Measurements from ENCODE around the gene ANKRD52.
A peak's percentile ranks its signal among the peaks of the same experiment; 100 is the strongest.
"Not testable (repeated sequence)": the region's sequence is repeated elsewhere in the genome, so short reads cannot be mapped to it uniquely, and the experiment has no call there.

ANKRD52 gene

GRCh38 chr12:56271031-56271430 lies 12.8 kb upstream of the ANKRD52 start:
- no peak for DNase-seq

- DNase-seq: no peak
Observed at GRCh38 chr12:56267443-56268071, 9.4 kb upstream of the ANKRD52 start.

- peak; percentile 89 for DNase-seq
Observed at GRCh38 chr12:56266693-56267442, 8.7 kb upstream of the ANKRD52 start, which contains the start of gene COQ10A. COQ10A (plus strand) TSS chr12:56266942; CDS start chr12:56267119, 177 bp downstream.

- not testable (repeated sequence) for DNase-seq
Observed at GRCh38 chr12:56266068-56266692, 8.0 kb upstream of the ANKRD52 start.

- DNase-seq: not testable (repeated sequence)
Observed at GRCh38 chr12:56262955-56263354, 4.8 kb upstream of the ANKRD52 start.

GRCh38 chr12:56261503-56262232 lies 3.5 kb upstream of the ANKRD52 start:
- DNase-seq: no peak

GRCh38 chr12:56260921-56261320 lies 2.7 kb upstream of the ANKRD52 start:
- no peak for DNase-seq

- DNase-seq: no peak
Observed at GRCh38 chr12:56260380-56260779, 2.2 kb upstream of the ANKRD52 start.

- DNase-seq: no peak
Observed at GRCh38 chr12:56258820-56259183, 618 bp upstream of the ANKRD52 start.

GRCh38 chr12:56257491-56258067 lies 605 bp downstream of the ANKRD52 start:
- no peak for DNase-seq

GRCh38 chr12:56257071-56257470 lies 1.1 kb downstream of the ANKRD52 start:
- no peak for DNase-seq

- DNase-seq: no peak
Observed at GRCh38 chr12:56256326-56256960, 1.7 kb downstream of the ANKRD52 start.

- DNase-seq: no peak
Observed at GRCh38 chr12:56255671-56256070, 2.5 kb downstream of the ANKRD52 start.

- DNase-seq: no peak
Observed at GRCh38 chr12:56253091-56253490, 5.1 kb downstream of the ANKRD52 start.

- DNase-seq: no peak
Observed at GRCh38 chr12:56252649-56253048, 5.5 kb downstream of the ANKRD52 start.

- DNase-seq: no peak
Observed at GRCh38 chr12:56248711-56249110, 9.5 kb downstream of the ANKRD52 start.

- no peak for DNase-seq
Observed at GRCh38 chr12:56247923-56248322, 10.3 kb downstream of the ANKRD52 start.

GRCh38 chr12:56244494-56244893 lies 13.7 kb downstream of the ANKRD52 start:
- no peak for DNase-seq

GRCh38 chr12:56243731-56244181 lies 14.4 kb downstream of the ANKRD52 start:
- DNase-seq: no peak

- no peak for DNase-seq
Observed at GRCh38 chr12:56242986-56243385, 15.2 kb downstream of the ANKRD52 start.

GRCh38 chr12:56241424-56242303 lies 16.5 kb downstream of the ANKRD52 start:
- DNase-seq: no peak
